SU-DHL-6 (cell line): ENCODE data around the gene IL20RB.

Source experiments
- H2AFZ ChIP-seq: fragments of 200-600 bp; sonication (generic); 2 replicates; pipeline ENCODE4 v1.6.1; 2014; ENCODE audit warnings: low read depth, mild to moderate bottlenecking, moderate library complexity, mixed read lengths, antibody characterized with exemption, low read length; ENCODE audit not compliant: severe bottlenecking
- H3F3A ChIP-seq: fragments of 200-600 bp; shearing (Covaris generic); 2 replicates; pipeline ENCODE4 v1.6.0; 2016; ENCODE audit warnings: antibody characterized with exemption, mild to moderate bottlenecking; ENCODE audit not compliant: insufficient read depth
- H3K27ac ChIP-seq: fragments of 200-600 bp; sonication (generic); 2 replicates; pipeline ENCODE4 v1.5.1; 2016; ENCODE audit warnings: low read depth, mild to moderate bottlenecking, low read length, moderate library complexity, mixed read lengths
- H3K27me3 ChIP-seq: fragments of 200-600 bp; sonication (generic), shearing (Covaris generic); 2 replicates; pipeline ENCODE4 v1.6.0; 2014; ENCODE audit warnings: mild to moderate bottlenecking, low read length
- H3K36me3 ChIP-seq: fragments of 200-600 bp; sonication (generic); 2 replicates; pipeline ENCODE4 v1.6.1; 2014; ENCODE audit warnings: mild to moderate bottlenecking, low read length, mixed read lengths
- H3K4me2 ChIP-seq: fragments of 300-600, 200-600 bp; shearing (Covaris generic), sonication (generic); 2 replicates; pipeline ENCODE4 v1.6.0; 2014; ENCODE audit warnings: low read length, low read depth, mild to moderate bottlenecking; ENCODE audit not compliant: poor library complexity, severe bottlenecking
- H3K4me3 ChIP-seq: fragments of 200-600 bp; sonication (generic); 2 replicates; pipeline ENCODE4 v1.5.1; 2014; ENCODE audit warnings: antibody characterized with exemption, low read length, mild to moderate bottlenecking, mixed read lengths; ENCODE audit not compliant: insufficient read depth, poor library complexity, severe bottlenecking
- H3K79me2 ChIP-seq: fragments of 200-600 bp; sonication (generic); 2 replicates; pipeline ENCODE4 v1.6.1; 2014; ENCODE audit warnings: mild to moderate bottlenecking, low read length, moderate library complexity; ENCODE audit not compliant: insufficient read depth
- H3K9ac ChIP-seq: fragments of 200-600 bp; sonication (generic); 2 replicates; pipeline ENCODE4 v1.7.0; 2014; ENCODE audit warnings: mild to moderate bottlenecking, low read length
- H3K9me2 ChIP-seq: fragments of 200-600 bp; sonication (generic); replicated peaks from 2 replicates; pipeline ENCODE4 v1.6.1; 2014; ENCODE audit warnings: low read length; ENCODE audit not compliant: insufficient read depth
- H3K9me3 ChIP-seq: fragments of 200-600 bp; sonication (generic); 2 replicates; pipeline ENCODE4 v1.6.1; 2014; ENCODE audit warnings: low read length, mixed read lengths; ENCODE audit not compliant: insufficient read depth
- H4K20me1 ChIP-seq: fragments of 200-600 bp; sonication (generic); 2 replicates; pipeline ENCODE4 v1.6.1; 2014; ENCODE audit warnings: low read depth, mild to moderate bottlenecking, antibody characterized with exemption, low read length, moderate library complexity, mixed read lengths
- CTCF ChIP-seq: fragments of 200-600 bp; sonication (generic); IDR thresholded peaks from one replicate; pipeline ENCODE4 v1.5.1; 2017; ENCODE audit warnings: antibody characterized with exemption, mild to moderate bottlenecking, low read length, moderate library complexity; ENCODE audit not compliant: insufficient read depth, poor library complexity, severe bottlenecking
- EZH2phosphoT487 ChIP-seq: fragments of 200-600 bp; sonication (generic), shearing (Covaris generic); conservative IDR thresholded peaks from 2 replicates; pipeline ENCODE4 v1.6.1; 2018; ENCODE audit warnings: mild to moderate bottlenecking, antibody characterized with exemption, low read length, moderate library complexity, mixed read lengths

Gene IL20RB

GRCh38 chr3:136910697-136911096, 47.1 kb upstream of the IL20RB start:
- peak overlapping the region; percentile 40 for H3K4me2 ChIP-seq
- H3K9me3 ChIP-seq = no peaks in the 10 kb centered on the region

GRCh38 chr3:136913168-136913567, 44.6 kb upstream of the IL20RB start:
- Histone ChIP-seq H4K20me1 (peaks cover 8% of the 10 kb centered on the region; the same call in 1 of the 2 replicates), H3K4me2 (peak overlapping the region; percentile 59), H3F3A (peaks cover 32% of the 10 kb centered on the region; the same call in 1 of the 2 replicates), H3K4me3 (no peak overlapping the region), H3K9me2 (no peaks in the 10 kb centered on the region), H3K27ac (peak overlapping the region; percentile 44; the same call in 1 of the 2 replicates), H3K9ac (peak overlapping the region; percentile 36; the same call in 1 of the 2 replicates), H2AFZ (no peak overlapping the region), H3K36me3 (no peaks in the 10 kb centered on the region), H3K79me2 (peaks cover 100% of the 10 kb centered on the region), H3K9me3 (no peaks in the 10 kb centered on the region), H3K27me3 (no peaks in the 10 kb centered on the region)
- TF ChIP-seq CTCF = no peak
- TF ChIP-seq EZH2phosphoT487 = no peak

More at GRCh38 chr3:136910697-136911096, 47.1 kb upstream of the IL20RB start:
- Histone ChIP-seq H3K27me3 (no peaks in the 10 kb centered on the region), H3K9ac (no peak overlapping the region), H3K79me2 (peaks cover 100% of the 10 kb centered on the region), H3K36me3 (no peaks in the 10 kb centered on the region), H3K9me2 (no peaks in the 10 kb centered on the region), H3K4me3 (no peak overlapping the region), H4K20me1 (peaks cover 8% of the 10 kb centered on the region; the same call in 1 of the 2 replicates), H2AFZ (no peak overlapping the region), H3K27ac (peak overlapping the region; percentile 49; the same call in 1 of the 2 replicates), H3F3A (peaks cover 32% of the 10 kb centered on the region; the same call in 1 of the 2 replicates)
- TF ChIP-seq CTCF = no peak
- no peak for TF ChIP-seq EZH2phosphoT487

- Histone ChIP-seq H3K9me3 (no peaks in the 10 kb centered on the region), H3K9ac (no peak overlapping the region), H3K79me2 (peaks cover 100% of the 10 kb centered on the region), H4K20me1 (peaks cover 9% of the 10 kb centered on the region; the same call in 1 of the 2 replicates), H3K4me2 (no peak overlapping the region), H3K4me3 (no peak overlapping the region), H2AFZ (no peak overlapping the region), H3K27ac (no peak overlapping the region), H3K27me3 (no peaks in the 10 kb centered on the region), H3K36me3 (0 out of 2 replicates have a peak, but pooled peaks cover 3% of the 10 kb centered on the region), H3K9me2 (no peaks in the 10 kb centered on the region), H3F3A (peaks cover 18% of the 10 kb centered on the region; the same call in 1 of the 2 replicates)
- TF ChIP-seq EZH2phosphoT487 = no peak
- no peak for TF ChIP-seq CTCF
Measured at GRCh38 chr3:136914739-136915138, 43.0 kb upstream of the IL20RB start.
